Spleen (tissue), 11 donors: ENCODE data around the gene IL17RB. TPM values are rescaled to one million over a fixed set of nuclear protein-coding genes. Genes with fewer than 3 reads are reported as not detected.

Experiments
- DNase-seq: peaks from one replicate; pipeline ENCODE4 v3.0.0-alpha.2; 2020
- H3K27ac ChIP-seq, 8 donors: fragments of 200-600 bp; sonication (generic) in 7 of 8; 1 replicate in 4 of 8; 2 replicates in 4 of 8; pipeline versions ENCODE4 v1.5.0 to v1.8.0; 2016 to 2021; ENCODE audit warnings: inconsistent platforms in 4 of 8, mild to moderate bottlenecking in 4 of 8, moderate library complexity in 1 of 8
- H3K27me3 ChIP-seq, 7 donors: fragments of 200-600 bp; sonication (generic) in 6 of 7; replicated peaks in 1 of 7; 1 replicate in 4 of 7; 2 replicates in 3 of 7; pipeline versions ENCODE4 v1.5.0 to v1.8.0; 2016 to 2021; ENCODE audit warnings: inconsistent platforms in 3 of 7, mild to moderate bottlenecking in 1 of 7
- H3K36me3 ChIP-seq, 6 donors: fragments of 200-600 bp; sonication (generic) in 5 of 6; 1 replicate in 4 of 6; 2 replicates in 2 of 6; pipeline versions ENCODE4 v1.5.0 to v1.8.0; 2016 to 2021; ENCODE audit warnings: inconsistent platforms in 2 of 6
- H3K4me1 ChIP-seq, 6 donors: fragments of 200-600 bp; sonication (generic) in 5 of 6; 1 replicate in 3 of 6; 2 replicates in 3 of 6; pipeline versions ENCODE4 v1.5.0 to v1.8.0; 2016 to 2021; ENCODE audit warnings: inconsistent platforms in 3 of 6
- H3K4me3 ChIP-seq, 8 donors: fragments of 200-600 bp; sonication (generic) in 7 of 8; 1 replicate in 4 of 8; 2 replicates in 4 of 8; pipeline versions ENCODE4 v1.5.0 to v1.8.0; 2016 to 2021; ENCODE audit warnings: inconsistent platforms in 4 of 8, mild to moderate bottlenecking in 4 of 8, moderate library complexity in 2 of 8
- H3K9me3 ChIP-seq, 8 donors: fragments of 200-600 bp; sonication (generic) in 7 of 8; 1 replicate in 4 of 8; 2 replicates in 4 of 8; pipeline versions ENCODE4 v1.5.0 to v1.8.0; 2016 to 2021; ENCODE audit warnings: inconsistent platforms in 4 of 8
- POLR2A ChIP-seq, 3 donors: fragments of 450-650 bp; IDR thresholded peaks; one replicate each; pipeline ENCODE4 v1.5.1; 2017; ENCODE audit warnings: antibody characterized with exemption in 3 of 3, mild to moderate bottlenecking in 1 of 3
- POLR2AphosphoS5 ChIP-seq, 3 donors: sonication (generic); formaldehyde crosslinking; IDR thresholded peaks; one replicate each; pipeline ENCODE4 v1.5.1; 2017; ENCODE audit warnings: antibody characterized with exemption in 3 of 3
- WGBS, 5 donors: extraction: QIAGEN DNeasy Blood & Tissue Kit in 3 of 5; methylation state at CpG; one replicate each; pipeline versions ENCODE4 v1.1.5 to v1.1.7; 2013 to 2018; 5-methylcytosine and 5-hydroxymethylcytosine counted together
- intact Hi-C: fragments of 100-400 bp; cut with DNase I; formaldehyde crosslinking; loops from one replicate; pipeline ENCODE4 v1.15.0; 2023; ENCODE audit warnings: low total_unique reads
- polyA plus RNA-seq, 3 donors: library from polyadenylated mRNA; stranded (reverse); fragments of 200-250 nt; gene quantifications; one replicate each; pipeline ENCODE4 v1.2.1, GENCODE V29; 2013
- total RNA-seq, 7 donors: library from RNA; depleted of rRNA in 3 of 7; stranded (reverse); fragments of >200 nt in 3 of 7; fragmentation: NEBNext Ultra II Directional in 4 of 7; extraction: Animal tissue kit (Norgen Biotek cat#: 25700) in 4 of 7; gene quantifications; one replicate each; pipeline versions ENCODE4 v1.1.0 to v1.2.1, GENCODE V29; 2016 to 2021
- TF ChIP-seq, protein P1 (sequence below), 11 experiments: fragments of 200-600 bp in 7 of 11; fragments of 450-650 bp in 4 of 11; sonication (generic) in 4 of 11; IDR thresholded peaks in 8 of 11; conservative IDR thresholded peaks in 3 of 11; 1 replicate in 7 of 11; 2 replicates in 4 of 11; pipeline versions ENCODE4 v1.4.0 to v1.8.0; 2016 to 2021; ENCODE audit warnings: antibody characterized with exemption in 11 of 11, inconsistent platforms in 4 of 11, mild to moderate bottlenecking in 1 of 11
- donor health status: healthy with polysubstance abuse.
- donor health status: DM: no; HTN: no; CAD: no; lungs with moderate emphysema.
- donor health status: DM: no; HTN: no; CAD: no.
- donor health status: Bipolar disorder and iron deficiency.
- donor health status: healthy.
- donor health status: DM: no; HTN: no; CAD: no.
- donor health status: DM: yes; HTN: yes; CAD: no.

The IL17RB gene
- total and polyA plus RNA-seq, 10 donors = 0.13 to 0.59 (median 0.26) TPM; not detected in 2

DNA sequence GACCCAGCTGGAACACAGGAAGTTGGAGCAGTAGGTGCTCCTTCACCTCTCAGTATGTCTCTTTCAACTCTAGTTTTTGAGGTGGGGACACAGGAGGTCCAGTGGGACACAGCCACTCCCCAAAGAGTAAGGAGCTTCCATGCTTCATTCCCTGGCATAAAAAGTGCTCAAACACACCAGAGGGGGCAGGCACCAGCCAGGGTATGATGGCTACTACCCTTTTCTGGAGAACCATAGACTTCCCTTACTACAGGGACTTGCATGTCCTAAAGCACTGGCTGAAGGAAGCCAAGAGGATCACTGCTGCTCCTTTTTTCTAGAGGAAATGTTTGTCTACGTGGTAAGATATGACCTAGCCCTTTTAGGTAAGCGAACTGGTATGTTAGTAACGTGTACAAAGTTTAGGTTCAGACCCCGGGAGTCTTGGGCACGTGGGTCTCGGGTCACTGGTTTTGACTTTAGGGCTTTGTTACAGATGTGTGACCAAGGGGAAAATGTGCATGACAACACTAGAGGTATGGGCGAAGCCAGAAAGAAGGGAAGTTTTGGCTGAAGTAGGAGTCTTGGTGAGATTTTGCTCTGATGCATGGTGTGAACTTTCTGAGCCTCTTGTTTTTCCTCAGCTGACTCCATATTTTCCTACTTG, 11.9 kb downstream of the IL17RB start:
- TF ChIP-seq POLR2AphosphoS5 (IDR thresholded peaks at IDR 0.05) (no peak), POLR2A (IDR thresholded peaks at IDR 0.05) (no peak)
- TF ChIP-seq, protein P1, sequence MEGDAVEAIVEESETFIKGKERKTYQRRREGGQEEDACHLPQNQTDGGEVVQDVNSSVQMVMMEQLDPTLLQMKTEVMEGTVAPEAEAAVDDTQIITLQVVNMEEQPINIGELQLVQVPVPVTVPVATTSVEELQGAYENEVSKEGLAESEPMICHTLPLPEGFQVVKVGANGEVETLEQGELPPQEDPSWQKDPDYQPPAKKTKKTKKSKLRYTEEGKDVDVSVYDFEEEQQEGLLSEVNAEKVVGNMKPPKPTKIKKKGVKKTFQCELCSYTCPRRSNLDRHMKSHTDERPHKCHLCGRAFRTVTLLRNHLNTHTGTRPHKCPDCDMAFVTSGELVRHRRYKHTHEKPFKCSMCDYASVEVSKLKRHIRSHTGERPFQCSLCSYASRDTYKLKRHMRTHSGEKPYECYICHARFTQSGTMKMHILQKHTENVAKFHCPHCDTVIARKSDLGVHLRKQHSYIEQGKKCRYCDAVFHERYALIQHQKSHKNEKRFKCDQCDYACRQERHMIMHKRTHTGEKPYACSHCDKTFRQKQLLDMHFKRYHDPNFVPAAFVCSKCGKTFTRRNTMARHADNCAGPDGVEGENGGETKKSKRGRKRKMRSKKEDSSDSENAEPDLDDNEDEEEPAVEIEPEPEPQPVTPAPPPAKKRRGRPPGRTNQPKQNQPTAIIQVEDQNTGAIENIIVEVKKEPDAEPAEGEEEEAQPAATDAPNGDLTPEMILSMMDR (IDR thresholded peaks at IDR 0.05 in 8 of 11, conservative IDR thresholded peaks at IDR 0.05 in 3 of 11) = no peak
- no peaks in the 10 kb centered on the region for H3K27me3 ChIP-seq
- intact Hi-C loops = no loop called here
- H3K36me3 ChIP-seq = peaks cover 0 to 51% (median 21%) of the 10 kb centered on the region in 6 donors
- peaks cover 0 to 6% (median 0%) of the 10 kb centered on the region in 6 donors for H3K4me1 ChIP-seq
- H3K27ac ChIP-seq = no peak overlapping the region
- no peak for DNase-seq
- WGBS, 5 donors = 78 to 85% (median 83%) methylated on average over 7 of the region's 7 CpGs
- no peaks in the 10 kb centered on the region for H3K9me3 ChIP-seq
- H3K4me3 ChIP-seq = no peak overlapping the region

DNA sequence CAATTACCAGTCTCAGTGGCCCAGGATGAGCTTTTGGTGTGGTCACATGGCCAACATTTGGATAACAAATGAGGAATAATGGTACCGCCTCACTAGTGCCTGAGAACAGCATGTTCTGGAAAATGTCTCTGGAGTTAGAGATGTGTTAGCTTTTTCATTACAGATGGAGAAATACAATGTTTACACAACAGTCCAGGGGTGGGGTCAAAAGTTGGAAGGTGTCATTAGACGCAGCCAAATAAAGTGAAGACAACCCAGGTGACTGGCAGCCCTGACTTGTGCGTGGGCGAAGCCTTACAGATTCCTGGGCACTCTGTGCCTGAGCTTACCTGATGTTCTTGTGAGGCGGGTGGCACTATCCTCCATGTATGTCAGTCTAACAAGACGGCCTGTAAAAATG, 12.8 kb downstream of the IL17RB start:
- intact Hi-C loops = no loop called here
- 95 to 97% (median 97%) methylated on average over 6 of the region's 6 CpGs for WGBS, 5 donors

DNA sequence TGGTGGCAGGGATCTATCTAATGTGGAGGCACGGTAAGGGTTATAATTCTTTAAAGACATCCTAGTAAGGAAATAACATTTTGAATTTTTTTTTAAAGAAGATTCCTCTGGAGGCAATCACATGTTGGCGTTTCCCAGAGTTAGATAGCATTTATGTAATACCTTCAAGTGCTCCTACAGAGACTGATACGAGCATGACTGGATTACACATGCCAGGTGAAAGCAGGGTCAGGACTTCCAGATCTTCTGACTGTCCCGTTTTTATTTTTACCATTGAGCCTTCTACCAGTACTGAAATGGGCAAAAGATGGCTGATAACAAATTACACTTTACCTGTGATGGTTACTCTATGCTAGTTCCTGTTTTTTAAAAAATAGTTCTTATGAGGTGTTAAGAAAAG, 13.8 kb downstream of the IL17RB start:
- H3K27ac ChIP-seq = no peak overlapping the region
- peaks cover 0 to 71% (median 40%) of the 10 kb centered on the region in 6 donors for H3K36me3 ChIP-seq
- TF ChIP-seq POLR2AphosphoS5 (IDR thresholded peaks at IDR 0.05) = no peak
- intact Hi-C loops = no loop called here
- H3K4me3 ChIP-seq = no peak overlapping the region
- no peaks in the 10 kb centered on the region for H3K27me3 ChIP-seq
- H3K9me3 ChIP-seq = no peaks in the 10 kb centered on the region
- no peak for DNase-seq
- 77 to 95% (median 91%) methylated on average over 4 of the region's 4 CpGs for WGBS, 5 donors
- peaks cover 0 to 6% (median 0%) of the 10 kb centered on the region in 6 donors for H3K4me1 ChIP-seq

More for the DNA sequence above, 12.8 kb downstream of the IL17RB start:
- H3K36me3 ChIP-seq = peaks cover 0 to 61% (median 30%) of the 10 kb centered on the region in 6 donors
- no peak for DNase-seq
- H3K4me3 ChIP-seq = no peak overlapping the region
- TF ChIP-seq POLR2A (IDR thresholded peaks at IDR 0.05) (no peak), POLR2AphosphoS5 (IDR thresholded peaks at IDR 0.05) (no peak)
- TF ChIP-seq, protein P1 (IDR thresholded peaks at IDR 0.05 in 8 of 11, conservative IDR thresholded peaks at IDR 0.05 in 3 of 11) = no peak
- H3K4me1 ChIP-seq = peaks cover 0 to 6% (median 0%) of the 10 kb centered on the region in 6 donors
- H3K27ac ChIP-seq = no peak overlapping the region
- H3K27me3 ChIP-seq = no peaks in the 10 kb centered on the region
- no peaks in the 10 kb centered on the region for H3K9me3 ChIP-seq

DNA sequence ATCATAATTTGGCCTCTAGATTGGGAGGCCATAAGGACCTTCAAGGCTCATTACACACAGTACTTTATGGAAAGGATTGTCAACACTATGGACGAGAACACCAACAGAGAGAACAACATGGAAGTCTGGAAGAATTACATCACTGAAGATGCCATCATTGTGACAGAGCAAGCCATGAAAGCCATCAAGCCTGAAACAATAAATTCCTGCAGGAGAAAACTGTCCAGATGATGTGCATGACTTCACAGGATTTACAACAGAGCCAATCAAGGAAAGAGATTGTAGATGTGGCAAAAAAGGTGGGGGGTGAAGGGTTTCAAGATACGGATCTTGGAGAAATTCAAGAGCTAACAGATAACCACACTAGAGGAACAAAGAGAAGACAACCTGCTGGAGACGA, 15.9 kb downstream of the IL17RB start:
- DNase-seq = no peak
- Histone ChIP-seq H3K36me3 (peaks cover 0 to 91% (median 52%) of the 10 kb centered on the region in 6 donors), H3K27me3 (no peaks in the 10 kb centered on the region), H3K9me3 (no peaks in the 10 kb centered on the region), H3K4me3 (no peak overlapping the region), H3K27ac (no peak overlapping the region), H3K4me1 (peaks cover 0 to 1% (median 0%) of the 10 kb centered on the region in 6 donors)
- no peak for TF ChIP-seq POLR2AphosphoS5 (IDR thresholded peaks at IDR 0.05)
- TF ChIP-seq, protein P1 (IDR thresholded peaks at IDR 0.05 in 8 of 11, conservative IDR thresholded peaks at IDR 0.05 in 3 of 11) = no peak
- TF ChIP-seq POLR2A (IDR thresholded peaks at IDR 0.05) = no peak
- intact Hi-C loops = no loop called here
- WGBS, 5 donors = 90 to 98% (median 96%) methylated on average over 3 of the region's 3 CpGs
